Activated effector memory CD4-positive, alpha-beta T cell treated with anti-CD3 and anti-CD28 coated beads, Interleukin-2, amount 50 U/mL, for 16 hours (primary cell): Measurements from ENCODE around the gene DUSP22.
A peak's percentile ranks its signal among the peaks of the same experiment; 100 is the strongest.

ENCODE experiments used
- DNase-seq: peaks from one replicate; pipeline ENCODE4 v3.0.0-alpha.2; 2020

DUSP22 gene

GRCh38 chr6:384898-385297 lies 92.6 kb downstream of the DUSP22 start:
- DNase-seq, result no peak

GRCh38 chr6:385614-386013 lies 93.3 kb downstream of the DUSP22 start:
- DNase-seq, result no peak

- DNase-seq, result no peak
These were observed 94.5 kb downstream of the DUSP22 start for GRCh38 chr6:386688-387266.

- DNase-seq, result no peak
These were observed 95.0 kb downstream of the DUSP22 start for GRCh38 chr6:387293-387741.

GRCh38 chr6:388202-388903 lies 96.1 kb downstream of the DUSP22 start:
- no peak for DNase-seq

GRCh38 chr6:389143-389542 lies 96.9 kb downstream of the DUSP22 start:
- no peak for DNase-seq

GRCh38 chr6:389622-390021 lies 97.3 kb downstream of the DUSP22 start:
- DNase-seq, result no peak

GRCh38 chr6:390914-391558 lies 98.7 kb downstream of the DUSP22 start:
- DNase-seq, result peak; percentile 75

- peak; percentile 90 for DNase-seq
These were observed 99.5 kb downstream of the DUSP22 start, which contains the start of gene IRF4 for GRCh38 chr6:391559-392440. Gene IRF4, plus strand, starts transcription at chr6:391752. Its CDS starts 1,401 bp downstream, at chr6:393153.

GRCh38 chr6:392441-393390 lies 100.4 kb downstream of the DUSP22 start:
- peak; percentile 80 for DNase-seq

GRCh38 chr6:393391-394221 lies 101.3 kb downstream of the DUSP22 start:
- DNase-seq, result peak; percentile 80

GRCh38 chr6:394641-395289 lies 102.5 kb downstream of the DUSP22 start:
- DNase-seq, result no peak

GRCh38 chr6:395432-396125 lies 103.3 kb downstream of the DUSP22 start:
- no peak for DNase-seq

GRCh38 chr6:396126-396520 lies 103.8 kb downstream of the DUSP22 start:
- no peak for DNase-seq

GRCh38 chr6:397056-397455 lies 104.8 kb downstream of the DUSP22 start:
- no peak for DNase-seq

GRCh38 chr6:397604-398003 lies 105.3 kb downstream of the DUSP22 start:
- no peak for DNase-seq

GRCh38 chr6:398065-398464 lies 105.8 kb downstream of the DUSP22 start:
- no peak for DNase-seq

- no peak for DNase-seq
These were observed 106.3 kb downstream of the DUSP22 start for GRCh38 chr6:398558-399078.

- peak; percentile 83 for DNase-seq
These were observed 107.7 kb downstream of the DUSP22 start for GRCh38 chr6:399785-400534.
